Measurements from ENCODE around the gene SRPRB.
A peak's percentile ranks its signal among the peaks of the same experiment; 100 is the strongest.

The SRPRB gene

DNA sequence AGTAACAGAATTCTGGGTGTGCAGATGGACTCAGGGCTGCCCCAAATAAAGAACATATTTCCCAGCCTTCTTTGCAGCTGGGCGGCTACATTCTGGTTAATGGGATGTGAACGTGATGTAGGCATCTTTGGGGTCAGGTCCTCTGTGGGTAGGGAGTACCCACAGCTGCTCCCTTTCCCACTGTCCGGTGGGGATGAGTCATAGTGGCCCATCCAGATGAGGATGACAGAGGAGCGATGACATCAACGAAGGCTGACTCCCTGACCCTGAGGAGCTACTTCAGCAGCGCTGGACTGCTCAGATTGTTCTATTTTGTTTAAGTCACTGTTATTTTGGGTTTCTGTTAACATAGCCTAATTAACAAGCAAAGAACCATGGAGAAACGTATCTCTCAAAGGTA lies 38.0 kb downstream of the SRPRB start:
- DNase-seq = no peak

DNA sequence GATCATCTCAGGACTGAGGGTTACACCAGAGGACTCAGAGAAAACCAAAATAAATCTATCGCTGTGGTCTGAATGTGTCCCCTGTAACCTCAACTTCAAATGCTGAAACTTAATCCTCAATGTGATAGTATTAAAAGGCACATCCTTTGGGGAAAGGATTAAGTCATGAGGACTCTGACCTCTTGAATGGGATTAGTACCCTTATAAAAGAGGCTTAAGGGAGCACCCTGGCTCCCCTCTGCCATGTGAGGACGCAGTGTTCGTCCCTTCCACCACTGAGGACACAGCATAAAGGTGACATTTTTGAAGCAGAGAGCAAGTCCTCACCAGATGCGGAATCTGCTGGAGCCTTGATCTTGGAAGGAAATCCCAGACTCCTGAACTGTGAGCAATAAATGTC lies 39.5 kb downstream of the SRPRB start:
- no peak for DNase-seq

DNA sequence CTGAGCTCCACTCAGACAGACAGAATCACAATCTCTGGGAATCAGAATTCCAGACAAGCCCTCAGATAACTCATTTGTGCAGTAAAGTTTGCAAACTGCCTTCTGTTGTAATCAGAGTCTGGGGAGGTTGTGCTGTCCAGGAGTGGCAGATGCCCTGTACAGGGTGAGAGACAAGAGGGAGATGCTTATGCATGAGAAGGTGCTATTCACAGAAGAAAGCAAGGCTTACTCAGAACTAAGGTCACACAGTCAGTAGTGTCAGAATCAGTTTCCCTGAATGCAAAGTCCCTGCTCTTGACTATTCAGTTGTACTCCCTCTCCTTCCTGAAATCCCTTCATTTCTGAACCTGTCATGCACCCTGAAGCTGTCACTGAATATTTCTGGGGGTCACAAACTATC lies 43.7 kb downstream of the SRPRB start:
- DNase-seq = no peak

DNA sequence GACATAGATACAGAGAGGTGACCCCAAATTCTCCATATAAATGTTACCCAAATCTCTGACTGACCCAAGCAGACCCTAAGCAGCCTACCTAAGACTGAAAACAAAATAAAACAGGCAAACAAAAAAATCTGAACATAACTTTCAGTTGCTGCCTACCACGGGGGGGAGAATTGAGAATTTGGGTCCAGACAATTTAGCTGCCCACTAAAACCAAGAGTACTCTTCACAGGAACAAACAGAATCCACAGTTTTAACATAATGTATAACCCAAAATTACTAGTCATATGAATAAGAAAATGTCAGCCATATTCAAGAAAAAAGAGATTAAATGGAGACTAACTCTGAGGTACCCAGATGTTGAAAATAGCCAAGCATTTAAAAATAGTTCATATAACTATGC lies 44.4 kb downstream of the SRPRB start:
- no peak for DNase-seq

DNA sequence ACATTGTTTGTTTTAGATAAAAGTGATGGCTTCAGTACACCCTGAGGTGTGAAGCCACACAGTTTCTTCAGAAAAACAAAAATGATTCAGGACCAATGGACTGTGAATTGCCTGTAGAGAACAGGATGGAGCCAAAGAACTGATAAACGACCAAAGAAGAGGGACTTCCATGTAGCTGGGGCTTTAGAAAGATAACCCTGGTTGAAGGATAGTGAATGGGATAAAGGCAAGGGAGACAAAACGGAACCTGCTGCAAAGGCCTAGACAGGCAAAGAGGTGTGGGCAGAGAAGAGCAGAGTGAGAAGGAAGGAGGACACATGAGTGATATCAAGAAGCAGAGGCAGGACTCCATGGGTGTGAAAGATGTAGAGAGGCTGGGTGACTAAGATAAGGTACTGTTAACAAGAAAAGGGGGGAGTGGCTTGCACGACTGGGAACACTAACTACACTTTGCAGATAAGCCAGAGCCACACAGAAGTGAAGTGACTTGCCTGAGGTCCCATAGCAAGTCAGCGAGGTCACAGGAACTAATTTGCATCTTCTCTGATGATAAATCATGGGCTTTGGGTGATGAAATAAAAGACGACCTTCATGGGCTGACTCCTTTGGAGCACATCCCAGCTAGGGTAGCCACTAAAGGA lies 45.8 kb downstream of the SRPRB start:
- no peak for DNase-seq

DNA sequence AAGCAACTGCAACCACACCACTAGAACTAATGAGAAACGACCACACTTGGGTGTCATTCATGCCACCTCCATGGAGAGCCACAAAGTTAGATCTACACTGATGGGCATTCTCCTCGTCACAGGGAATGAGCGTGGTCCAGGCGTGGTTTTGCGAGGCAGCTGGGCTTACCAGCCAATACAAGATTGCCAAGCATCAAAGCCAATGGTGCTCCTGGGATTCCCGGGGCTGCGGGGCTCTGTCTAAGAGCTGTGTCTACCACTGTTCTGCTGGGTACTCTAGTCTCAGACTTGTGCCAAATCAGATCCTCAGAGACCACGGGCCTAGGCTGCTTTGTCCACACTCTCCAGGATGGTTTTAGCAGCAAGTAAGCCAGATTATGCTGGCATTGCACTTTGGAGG lies 46.3 kb downstream of the SRPRB start:
- DNase-seq = no peak

DNA sequence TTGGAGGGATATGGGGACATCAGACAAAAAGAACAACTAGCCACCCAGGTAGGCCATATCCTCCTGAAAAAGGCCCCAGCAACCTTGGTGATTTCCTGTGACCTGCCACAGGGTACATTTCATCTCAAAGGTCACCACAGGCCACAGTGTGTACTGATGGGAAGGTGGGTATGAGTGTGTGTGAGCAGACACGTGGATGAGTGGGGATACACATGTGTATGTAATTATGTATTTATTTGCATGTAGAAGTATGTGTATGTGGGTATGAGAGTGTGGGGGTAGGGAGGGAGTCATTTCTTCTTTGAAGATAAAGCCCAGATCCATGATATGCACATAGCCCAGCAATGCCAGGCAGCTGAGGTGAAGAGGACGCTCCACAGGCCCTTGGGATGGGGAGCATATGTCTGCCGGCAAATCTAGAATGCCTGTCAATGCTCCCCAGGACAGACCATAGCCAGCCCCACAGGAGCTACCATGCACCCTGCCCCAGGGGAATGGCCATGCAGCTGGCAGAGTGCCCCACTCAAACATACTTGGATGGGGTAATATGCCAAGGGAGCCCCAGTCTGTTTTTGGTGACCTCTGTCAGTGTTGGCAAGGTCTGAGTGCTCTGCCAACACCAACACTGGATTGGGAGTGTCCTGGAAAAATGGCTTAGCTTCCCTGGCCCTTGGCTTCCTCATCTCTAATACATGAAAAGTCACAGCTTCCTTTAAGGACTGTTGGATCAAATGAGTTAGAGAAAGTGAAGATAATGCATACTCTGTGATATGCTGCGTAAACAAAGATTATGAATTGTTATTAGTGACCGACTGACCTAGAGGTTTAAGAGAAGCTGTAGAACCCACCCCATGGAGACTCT lies 47.7 kb downstream of the SRPRB start:
- no peak for DNase-seq

DNA sequence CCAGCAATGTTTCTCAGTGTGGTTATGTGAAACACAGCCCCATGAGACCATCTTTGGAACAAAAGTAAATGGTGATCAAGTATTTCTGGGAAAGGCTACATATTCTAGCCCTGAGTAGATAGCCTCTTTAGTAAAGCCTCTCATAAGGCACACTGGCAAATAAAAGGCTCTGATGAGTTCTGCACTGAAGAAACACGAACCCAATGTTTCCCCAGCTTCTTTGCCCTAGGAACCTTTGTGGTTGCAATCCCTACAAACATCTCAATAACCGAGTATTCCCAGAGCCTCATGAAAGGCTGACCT lies 48.3 kb downstream of the SRPRB start:
- DNase-seq = no peak

DNA sequence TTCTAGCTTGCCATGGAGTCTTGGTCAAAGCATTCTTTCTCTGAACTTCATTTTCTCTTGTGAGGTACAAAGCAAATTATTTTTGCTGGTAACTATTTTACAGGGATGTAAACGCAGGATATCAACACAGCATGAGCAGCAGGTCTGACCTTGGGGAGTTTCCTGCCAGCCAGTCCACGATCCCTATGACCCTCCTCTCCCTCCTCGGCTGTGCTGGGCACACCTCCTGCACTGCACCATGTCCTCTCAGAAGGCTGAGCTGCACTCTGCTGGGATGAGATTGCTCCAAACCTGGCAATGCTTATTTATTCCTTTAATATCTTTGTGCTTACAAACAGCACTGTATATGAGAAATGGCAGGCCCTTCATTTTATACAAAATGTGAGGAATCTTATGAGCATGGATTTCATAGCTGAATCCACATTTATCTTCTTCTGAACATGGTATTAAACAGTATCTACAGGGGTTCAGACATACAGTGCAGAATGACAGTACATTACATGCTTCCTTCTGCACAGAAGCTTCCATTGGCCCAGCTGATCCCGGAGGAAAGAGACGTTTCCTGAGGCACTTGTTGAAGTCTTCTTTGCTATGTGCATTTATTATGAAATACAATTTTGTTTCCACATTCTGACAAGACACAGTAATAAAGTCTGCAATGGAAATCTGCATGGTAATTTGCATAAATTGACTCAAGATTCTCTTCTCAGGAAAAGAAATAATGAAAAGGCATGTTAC lies 48.8 kb downstream of the SRPRB start:
- no peak for DNase-seq

DNA sequence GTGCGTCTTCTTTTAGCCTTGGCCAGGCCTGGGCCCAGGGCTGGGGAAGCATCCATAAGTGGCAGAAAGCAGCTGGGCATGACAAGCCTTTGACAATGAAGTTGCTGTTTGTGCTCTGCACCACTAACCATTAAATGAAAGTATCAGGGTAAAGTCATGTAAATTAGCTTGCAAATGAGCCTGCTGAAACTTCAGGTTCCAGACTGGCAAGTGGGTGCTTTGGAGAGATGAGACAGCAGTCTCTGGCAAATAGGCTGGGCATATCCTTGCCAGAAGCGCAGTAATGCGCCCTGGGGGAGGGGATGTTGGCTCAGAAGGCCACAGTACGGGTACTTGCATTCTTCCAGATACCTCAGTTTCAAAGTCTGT lies 49.4 kb downstream of the SRPRB start:
- peak in 8 of 14 donors; percentile 10 to 68 (median 42) for DNase-seq

DNA sequence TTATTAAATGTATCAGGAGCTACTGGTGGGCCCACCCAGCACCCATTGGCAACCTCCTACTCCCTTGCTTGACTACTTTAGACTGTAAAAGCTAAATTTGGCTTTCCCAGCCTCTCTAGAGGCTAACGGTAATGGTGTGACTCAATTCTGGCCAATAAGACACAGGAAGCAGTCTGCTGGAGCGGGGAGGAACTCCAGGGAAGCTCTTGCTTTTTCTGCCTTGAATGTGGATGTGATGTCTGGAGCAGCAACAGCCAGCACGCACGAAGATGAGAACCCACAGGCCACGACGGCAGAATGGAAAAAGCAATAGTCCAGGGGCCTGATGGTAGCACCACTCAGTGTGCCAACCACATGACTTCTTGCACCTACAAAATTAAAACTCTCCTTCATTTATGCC lies 50.2 kb downstream of the SRPRB start:
- no peak for DNase-seq

DNA sequence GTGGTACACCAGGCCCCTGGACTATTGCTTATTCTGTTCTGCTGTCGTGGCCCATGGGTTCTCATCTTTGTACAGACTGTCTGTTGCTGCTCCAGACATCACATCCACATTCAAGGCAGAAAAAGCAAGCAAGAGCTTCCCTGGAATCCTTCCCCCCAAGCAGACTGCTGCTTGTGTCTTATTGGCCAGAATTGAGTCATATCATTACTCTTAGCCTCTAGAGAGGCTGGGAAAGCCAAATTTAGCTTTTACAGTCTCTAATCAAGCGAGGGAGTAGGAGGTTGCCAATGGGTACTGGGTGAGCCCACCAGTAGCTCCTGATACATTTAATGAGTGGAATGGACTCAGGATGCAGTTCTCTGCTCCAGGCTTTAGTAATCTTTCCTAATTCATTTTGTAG lies 50.7 kb downstream of the SRPRB start:
- no peak for DNase-seq

DNA sequence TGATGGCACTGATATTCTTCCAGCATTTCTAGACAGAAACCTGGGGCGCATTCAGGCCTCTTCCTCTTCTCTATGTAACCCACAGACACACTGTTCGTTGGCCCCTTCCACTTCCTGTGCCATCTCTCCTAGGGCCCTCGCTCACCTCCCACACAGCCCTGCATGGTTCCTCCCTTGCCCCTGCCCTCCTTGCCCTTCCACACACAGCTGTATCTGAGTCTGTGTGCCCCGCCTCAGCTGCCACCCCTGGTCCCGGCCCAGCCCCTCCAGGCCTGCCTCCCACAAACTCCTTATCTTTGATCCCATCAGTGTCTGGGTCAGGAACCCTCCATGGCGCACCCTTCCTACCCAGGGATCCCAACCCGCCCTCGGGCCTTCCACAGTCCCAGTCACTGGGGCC lies 52.2 kb downstream of the SRPRB start:
- no peak for DNase-seq

DNA sequence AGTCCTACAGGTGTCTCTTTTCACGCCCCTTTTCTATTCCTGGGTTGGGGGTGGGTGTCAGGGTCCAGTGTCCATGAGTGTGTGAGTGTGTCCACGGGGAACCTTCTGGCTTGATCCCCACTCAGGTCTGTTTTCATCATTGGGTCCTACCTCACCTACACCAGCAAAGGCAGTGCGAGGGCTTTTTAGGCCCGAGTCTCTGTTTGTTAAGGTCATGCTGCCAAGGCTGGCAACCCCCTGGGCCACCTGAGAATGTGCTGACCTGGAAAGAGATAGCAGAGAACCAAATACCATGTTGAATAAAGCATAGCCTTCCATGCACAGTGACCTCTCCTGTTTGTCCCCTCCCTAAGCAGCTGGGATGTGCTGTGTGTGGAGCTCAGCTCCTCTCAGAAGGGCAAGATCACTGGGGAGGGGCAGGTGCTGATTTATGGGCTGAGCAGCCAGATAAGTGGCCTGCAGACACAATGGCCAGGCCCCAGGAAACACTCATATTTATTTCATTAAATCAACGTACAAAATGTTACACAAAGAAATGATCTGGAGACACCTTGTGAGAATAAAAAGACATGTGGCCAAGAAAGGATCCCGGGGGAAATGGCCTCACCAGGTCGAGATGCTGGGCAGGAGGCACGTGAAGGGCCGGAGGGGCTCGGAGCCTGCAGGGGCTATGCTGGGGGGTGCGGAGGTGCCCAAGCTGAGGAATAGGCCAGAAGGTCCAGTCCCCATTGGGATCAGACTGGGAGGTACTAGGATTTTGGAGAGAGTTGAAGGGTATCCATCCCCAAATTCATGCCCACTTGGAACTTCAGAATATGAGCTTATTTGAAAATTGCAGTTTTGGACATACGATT lies 54.0 kb downstream of the SRPRB start:
- no peak for DNase-seq

DNA sequence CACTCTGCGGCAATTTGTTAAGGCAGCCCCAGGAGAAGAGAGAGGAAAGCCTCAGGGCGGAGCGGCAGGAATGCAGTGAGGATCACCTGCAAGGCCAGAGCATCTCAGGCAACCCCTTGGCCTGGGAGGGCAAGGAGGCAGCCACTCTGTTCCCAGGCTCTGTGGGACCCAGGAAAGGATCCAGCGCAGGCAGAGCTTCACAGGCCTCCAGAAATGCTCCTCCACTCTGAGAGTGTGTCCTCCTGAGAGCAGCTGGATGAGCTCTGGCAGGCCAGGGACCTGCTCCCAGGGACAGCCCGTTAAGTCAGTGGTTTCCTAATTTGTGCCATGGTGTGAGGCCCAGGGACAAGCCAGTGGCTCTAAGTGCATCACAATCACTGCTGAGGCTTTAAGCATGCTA lies 54.9 kb downstream of the SRPRB start:
- DNase-seq = no peak

DNA sequence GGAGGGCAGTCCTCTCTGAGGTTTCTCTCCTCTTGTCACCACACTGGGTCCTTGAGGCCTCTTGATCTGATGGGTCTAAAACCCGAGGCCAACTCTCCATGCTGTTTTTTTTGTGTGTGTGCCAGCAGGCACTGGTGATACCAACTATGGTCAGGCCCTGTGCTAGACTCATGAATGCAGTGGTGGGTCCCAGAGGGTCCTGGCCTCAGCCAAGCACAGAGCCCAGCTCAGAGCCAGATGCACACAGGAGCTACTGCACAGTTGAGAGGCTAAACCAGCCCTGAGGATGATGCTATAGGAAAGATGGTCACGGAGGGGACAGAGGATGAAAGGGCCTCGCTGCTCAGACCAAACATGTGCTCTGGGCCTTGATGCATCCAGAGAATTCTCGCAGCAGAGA lies 56.5 kb downstream of the SRPRB start:
- DNase-seq = no peak

DNA sequence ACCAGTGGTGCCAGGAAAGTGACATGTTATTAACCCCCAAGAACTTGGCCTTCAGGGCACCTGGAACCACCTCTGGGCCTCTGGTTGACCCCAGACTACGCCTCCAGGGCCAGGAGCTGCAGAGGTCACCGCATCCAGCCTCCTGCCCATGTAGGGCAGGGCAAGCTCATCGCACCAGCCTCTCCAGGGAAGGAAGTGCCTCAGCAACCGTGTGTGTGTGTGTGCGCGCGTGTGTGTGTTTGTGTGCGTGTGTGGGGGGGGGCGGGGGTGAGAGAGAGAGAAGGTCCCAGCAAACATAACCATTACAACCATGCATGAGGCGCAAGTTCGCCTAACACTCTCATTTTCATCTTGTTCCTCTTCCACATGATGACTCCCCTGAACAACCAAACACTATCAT lies 58.3 kb downstream of the SRPRB start:
- DNase-seq = no peak

DNA sequence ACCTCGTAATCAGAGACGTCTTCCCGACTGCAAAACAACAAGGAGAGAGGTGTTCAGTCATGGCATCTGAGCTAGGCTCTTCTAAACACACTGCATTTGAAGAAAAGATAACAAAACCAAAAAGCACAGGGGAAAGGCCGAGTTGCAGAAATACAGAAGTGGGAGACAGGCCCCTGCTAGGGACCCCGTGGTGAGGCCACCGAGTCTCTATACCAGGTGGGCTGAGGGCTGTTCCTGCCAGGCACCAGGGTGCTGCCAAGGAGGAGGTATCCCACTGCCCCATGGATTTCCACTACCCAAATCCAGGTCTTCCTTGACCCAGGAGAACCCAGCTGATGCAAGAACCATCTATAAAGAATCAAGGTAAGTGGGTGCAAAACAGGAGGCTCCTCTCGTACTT lies 59.0 kb downstream of the SRPRB start:
- DNase-seq = no peak

DNA sequence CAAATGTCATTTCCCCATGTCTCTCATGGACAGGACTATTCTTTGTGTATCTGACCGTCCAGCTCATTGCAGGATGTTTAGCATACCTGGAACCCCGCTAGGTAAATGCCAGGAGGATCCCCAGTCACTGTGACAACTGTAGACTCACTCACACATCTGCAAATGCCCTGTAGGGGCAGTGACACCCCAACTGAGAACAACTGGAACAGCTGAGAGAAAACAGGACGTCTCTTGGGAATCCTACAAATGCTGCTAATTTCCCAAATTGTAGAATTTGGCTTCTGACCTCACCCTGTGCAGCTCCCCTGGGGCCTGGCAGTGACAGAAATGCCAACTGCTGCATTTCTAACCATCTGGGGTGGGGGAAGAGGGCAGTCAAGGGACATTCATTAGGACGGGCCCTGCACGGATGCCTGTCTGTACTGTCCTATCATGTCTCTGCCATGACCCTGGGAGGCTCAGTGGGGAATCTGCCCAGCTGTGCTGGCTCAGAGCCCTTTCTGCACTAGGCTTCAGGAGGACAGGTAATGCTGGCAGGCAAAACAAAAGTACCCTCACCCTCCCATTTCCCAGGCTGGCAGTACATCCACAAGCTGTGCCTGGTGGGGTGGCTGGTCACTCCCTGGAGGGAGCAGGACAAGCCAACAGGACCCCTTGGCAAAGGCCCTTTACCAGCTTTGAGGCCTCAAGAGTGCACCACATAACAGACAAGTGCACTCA lies 59.7 kb downstream of the SRPRB start:
- DNase-seq = no peak

DNA sequence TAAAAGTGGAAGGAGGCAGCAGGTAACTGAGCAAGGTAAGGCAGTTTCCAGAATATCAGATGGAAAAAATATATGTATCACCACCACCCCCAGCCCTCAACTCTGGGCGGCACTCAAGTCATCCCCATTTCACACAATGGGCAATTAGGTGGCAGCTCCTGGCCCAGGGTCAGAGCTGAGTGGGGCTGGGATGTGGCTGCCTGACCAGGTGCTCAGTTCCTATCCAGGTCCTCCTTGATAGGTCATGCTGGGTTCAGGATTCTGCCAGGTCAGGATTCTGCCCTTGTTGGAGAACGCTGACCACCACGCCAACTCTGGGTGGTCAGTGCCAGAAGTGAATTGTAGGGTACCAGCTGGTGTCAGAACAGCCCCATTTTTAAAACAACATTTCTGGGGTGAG lies 60.5 kb downstream of the SRPRB start:
- no peak for DNase-seq

DNA sequence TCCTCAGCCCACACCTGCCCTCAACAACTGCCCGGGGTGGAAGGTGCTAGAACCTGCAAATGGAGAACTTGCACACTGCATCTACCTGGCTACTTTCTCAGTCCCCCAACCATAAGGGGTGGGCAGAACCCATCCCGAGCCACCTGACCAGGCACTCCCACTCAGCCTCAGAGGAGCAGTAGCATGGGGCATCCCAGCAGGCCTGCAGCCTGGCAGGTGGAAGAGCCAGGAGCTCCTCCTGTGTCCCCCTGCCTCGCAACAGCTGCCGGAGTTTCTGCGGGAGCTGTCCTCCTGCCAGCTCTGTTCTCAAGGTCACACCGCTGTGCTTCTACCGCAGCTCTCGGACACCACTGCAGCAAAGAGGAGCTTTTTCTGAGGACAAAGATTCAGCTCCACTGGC lies 62.6 kb downstream of the SRPRB start:
- no peak for DNase-seq

DNA sequence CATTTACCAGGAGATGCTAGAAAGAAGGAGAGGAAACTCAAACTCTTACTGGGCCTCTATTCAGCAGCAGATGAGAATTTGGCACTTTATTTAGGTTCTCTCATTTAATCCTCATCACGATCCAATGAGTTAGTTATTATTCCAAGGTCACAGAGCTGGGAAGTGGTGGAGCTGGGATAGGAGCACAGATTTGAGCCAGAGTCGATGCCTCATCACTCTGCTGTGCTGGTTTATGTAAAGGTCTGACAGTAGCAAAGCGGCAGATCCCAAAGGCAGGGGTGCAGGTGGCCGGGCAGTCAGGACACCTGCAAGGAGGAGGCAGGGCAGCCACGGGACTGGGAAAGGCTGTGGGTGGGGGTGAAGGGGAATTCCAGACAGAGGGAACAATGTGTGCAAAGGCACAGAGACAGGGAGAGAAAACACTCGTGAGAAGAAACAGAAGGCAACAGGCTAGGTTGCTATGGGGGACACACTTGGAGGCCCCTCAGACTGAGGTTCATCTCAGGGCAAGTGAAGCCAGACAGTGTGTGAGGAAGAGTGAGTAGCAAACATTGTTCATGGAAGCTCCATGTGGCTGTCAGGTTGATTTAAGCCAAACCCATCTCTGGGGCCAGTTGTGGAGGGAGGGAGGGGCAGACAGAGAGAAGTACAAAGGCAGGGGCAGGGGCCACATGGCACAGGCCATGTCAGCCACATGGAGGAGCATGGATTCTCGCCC lies 63.3 kb downstream of the SRPRB start:
- peak in 2 of 14 donors; percentile 9 to 28 for DNase-seq
